G401 (cell line): ENCODE data around the gene EPS8L3. TPM values are rescaled to one million over a fixed set of nuclear protein-coding genes. Genes with fewer than 3 reads are reported as not detected.
A peak's percentile ranks its signal among the peaks of the same experiment; 100 is the strongest.

Experiments
- DNase-seq: peaks from one replicate; pipeline ENCODE4 v3.0.0-alpha.2; 2015; ENCODE audit warnings: low spot score
- in situ Hi-C: cut with HindIII; loops from 2 replicates; pipeline ENCODE4 v1.10.0; 2016; ENCODE audit warnings: low sequenced_read_pairs, mixed read lengths
- total RNA-seq: library from RNA; depleted of rRNA; stranded (reverse); fragments of >200 nt; shearing (Covaris generic); gene quantifications from 2 replicates; pipeline ENCODE4 v1.2.3, GENCODE V29; 2014

The EPS8L3 gene
- total RNA-seq, 1 experiment from 2014 or later = not detected

DNA sequence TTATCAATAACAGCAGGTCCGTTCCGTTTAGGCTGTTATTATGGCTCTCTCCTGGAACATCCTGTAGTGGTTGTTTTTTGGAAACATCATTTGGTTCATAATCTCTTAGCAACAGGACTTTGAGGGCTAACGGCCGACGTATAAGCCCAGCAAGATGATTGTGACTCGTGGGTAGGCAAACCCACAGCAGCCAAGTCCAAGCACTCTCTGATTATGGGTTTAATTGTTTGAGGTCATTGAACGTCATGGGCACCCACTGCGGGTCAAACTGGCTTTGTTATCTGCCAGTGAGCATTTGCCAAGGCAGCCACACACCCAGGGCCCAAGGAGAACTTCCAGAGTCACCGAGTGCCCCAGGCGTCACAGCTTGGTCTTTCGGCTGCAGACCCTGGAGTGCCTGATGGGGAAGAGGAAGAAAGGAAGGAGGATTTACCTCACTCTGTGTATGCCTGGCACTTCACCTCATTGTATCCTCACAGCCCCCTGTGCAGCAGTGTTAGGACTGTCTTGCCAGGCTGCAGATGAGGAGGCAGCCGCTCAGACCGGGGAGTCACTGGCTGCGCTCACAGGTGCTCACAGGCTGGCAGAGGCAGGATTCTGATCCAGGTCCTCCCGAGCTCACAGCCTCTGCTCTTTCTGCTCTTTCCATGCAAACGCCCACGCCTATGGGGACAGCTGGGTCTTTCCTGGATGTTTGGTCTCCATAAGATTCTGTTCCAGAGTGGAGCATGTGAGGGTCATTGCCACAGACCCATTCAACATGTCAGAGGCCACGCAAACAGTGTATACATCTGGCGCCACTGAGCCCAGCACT lies 30.8 kb upstream of the EPS8L3 start:
- no peak for DNase-seq
- in situ Hi-C loops = no loop called here

DNA sequence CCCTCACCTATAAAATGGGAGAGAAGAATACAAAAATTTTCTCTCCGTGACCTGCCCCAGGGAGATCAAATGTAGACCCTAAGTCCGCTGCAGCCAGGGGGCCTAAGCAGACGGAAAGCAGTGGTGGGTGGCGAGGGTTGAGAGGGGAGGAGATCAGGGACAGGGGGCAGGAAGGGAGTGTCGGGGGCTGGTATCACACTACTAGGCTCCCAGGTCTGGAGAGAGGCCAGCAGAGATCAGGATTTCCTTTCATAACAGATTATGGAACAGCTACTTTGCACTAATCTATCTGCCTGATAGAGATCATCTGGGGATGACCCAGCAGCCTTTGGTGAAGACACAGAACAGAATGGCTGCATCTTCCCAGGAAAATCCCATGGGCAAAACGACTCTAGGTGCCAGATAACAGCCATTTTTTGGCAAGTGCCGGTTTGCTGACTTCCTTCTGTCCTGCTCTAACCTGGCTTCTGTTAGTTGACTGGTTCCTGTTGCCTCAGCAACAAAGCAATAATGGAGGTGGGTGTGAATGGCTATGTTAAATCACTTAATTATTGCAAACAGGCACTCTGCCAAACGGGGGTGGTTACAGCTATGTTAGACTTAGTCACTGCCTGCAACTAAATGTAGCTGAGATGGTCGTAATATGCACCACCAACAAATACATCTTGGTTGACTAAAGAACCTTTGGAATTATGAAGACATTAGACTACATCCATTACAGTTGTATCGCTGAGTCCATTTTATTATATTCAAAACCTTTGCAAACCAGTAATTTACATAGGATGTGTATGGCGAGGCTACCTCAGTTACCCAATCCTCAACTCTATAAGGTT lies 30.0 kb upstream of the EPS8L3 start:
- DNase-seq = peak; percentile 19
- in situ Hi-C loops = no loop called here

DNA sequence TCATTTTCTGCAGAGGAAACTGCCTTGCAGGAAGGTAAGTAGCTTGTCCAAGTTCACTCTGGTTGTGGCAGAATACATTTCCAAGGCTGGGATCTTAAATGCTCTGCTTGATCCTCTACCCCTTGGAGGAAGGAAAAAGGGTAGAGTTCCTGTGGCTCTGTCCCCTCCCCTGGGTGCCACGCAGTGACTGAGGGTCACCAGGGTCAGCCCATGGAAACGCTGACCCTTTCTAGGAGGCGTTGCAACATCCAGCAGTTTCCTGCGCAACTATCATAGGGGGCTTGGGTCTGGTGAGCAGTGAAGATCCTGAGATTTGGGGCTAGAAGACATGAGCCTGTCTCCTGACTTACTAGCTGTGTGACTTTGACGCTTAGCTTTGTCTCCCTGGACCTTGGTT lies 29.4 kb upstream of the EPS8L3 start:
- in situ Hi-C loops = no loop called here
- DNase-seq = no peak

DNA sequence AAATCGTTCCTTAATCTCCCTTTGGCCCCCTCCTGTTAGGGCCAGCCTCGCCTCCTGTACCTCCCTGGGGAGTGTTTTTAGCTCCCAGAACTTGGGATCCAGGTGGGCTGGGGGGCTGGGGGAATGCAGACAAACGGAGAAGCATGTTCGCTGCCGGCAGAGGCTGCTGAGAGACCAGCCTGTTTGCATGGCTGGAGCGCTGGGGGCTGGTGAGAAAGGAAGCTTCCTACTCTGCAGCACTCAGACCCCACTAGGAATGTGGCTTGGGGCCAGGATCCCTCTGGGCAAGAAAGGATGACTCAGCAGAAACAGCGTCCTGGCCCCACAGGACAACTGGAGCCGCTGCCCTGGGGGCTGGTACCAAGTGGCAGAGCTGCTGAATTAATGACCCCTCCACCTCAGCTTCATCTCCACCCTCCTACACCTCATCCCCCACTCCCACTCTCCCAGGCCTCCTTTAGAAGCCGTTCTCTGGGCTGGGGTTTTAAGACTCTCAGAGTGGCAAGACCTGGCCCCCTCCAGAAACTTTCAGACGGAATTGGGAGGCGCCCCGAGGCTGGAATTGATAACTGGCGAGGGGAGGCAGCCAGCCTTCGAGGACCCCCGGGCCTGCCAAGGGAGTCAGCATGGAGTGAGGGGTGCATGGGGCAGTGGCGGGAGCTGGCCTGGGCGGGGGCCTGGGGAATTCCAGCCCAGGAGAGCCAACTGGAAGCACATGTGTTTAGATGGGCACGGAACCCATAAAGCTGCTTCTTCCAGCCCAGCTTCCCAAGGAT lies 28.5 kb upstream of the EPS8L3 start:
- in situ Hi-C loops = no loop called here
- peak; percentile 63 for DNase-seq

DNA sequence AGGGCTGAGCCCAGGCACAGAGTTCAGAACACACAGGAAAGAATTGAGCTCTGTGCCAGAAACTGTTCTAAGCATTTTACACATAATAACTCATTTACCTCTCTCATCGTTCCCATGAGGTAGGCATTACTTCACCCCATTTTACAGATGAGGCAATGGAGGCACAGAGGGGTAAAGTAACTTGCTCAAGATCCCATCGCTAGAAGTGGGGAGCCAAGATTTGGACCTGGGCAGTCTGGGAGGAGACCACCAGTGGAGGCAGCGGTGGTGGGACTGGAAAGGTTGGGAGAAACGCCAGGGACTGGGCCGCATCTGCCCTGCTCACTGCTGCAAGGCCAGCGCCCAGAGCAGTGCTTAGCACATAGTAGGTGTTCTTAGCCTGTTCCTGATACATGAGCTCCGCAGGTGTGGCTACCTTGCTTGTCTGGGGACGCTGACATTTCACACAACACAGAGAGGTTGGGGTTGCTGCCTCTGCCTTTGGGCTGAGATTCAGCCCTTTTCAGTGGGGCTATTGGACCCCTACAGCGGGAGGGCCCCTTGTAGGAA lies 27.8 kb upstream of the EPS8L3 start:
- in situ Hi-C loops = no loop called here
- DNase-seq = no peak

DNA sequence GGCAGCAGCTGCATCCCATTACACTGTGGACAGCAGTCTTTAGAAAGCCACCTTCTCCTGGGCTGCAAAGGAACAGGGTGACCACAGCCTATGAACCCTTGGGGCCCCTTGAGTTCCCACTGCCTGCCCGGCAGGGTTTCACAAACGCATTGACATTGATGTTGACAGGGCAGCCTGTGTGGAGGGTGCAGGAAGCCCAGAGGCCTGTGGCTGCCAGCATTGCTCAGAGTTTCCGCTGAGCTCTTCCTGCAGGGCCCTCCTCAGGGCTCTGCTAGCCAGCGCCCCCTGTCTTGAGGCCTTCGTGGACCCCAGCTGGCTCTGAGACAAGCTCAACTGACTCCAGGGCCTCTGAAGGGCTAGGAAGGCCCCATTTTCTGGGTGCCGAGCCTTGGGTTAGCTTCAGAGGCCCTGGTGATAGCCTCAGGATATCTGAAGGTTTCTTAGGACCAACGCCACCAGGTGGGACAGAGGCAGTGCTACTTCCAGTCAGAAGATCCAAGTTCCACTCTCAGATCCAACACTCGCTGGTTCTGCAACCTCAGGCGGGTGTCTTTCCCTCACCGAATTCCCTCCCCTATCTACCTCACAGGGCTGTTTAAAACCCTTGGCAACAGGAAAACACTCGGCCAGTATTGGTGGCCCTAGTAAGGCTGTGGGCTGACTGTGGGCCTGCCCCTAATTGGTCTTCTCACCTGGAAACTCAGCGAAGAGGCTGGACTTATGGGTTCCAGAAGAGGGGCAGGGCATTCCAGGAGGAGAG lies 27.2 kb upstream of the EPS8L3 start:
- in situ Hi-C loops = no loop called here

DNA sequence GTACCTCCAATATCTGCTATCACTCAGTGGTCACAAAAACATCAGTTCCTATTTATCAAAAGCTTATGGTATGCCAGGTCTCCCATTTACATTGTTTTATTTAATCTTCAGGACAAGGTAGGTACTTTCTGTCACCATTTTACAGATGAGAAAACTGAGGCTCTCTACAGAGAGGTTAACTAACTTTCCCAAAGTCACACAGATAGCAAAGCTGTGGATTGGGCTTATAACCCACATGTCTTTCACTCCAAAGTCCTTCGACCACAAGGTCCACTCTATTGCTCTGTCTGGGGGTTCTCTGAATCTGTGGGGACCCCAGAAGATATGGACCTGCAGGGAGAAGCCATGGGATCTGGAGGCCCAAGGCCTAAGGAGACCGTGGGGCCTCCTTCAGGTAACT lies 26.6 kb upstream of the EPS8L3 start:
- DNase-seq = no peak
- in situ Hi-C loops = no loop called here

More for the DNA sequence above, 27.2 kb upstream of the EPS8L3 start:
- DNase-seq = peak; percentile 62

DNA sequence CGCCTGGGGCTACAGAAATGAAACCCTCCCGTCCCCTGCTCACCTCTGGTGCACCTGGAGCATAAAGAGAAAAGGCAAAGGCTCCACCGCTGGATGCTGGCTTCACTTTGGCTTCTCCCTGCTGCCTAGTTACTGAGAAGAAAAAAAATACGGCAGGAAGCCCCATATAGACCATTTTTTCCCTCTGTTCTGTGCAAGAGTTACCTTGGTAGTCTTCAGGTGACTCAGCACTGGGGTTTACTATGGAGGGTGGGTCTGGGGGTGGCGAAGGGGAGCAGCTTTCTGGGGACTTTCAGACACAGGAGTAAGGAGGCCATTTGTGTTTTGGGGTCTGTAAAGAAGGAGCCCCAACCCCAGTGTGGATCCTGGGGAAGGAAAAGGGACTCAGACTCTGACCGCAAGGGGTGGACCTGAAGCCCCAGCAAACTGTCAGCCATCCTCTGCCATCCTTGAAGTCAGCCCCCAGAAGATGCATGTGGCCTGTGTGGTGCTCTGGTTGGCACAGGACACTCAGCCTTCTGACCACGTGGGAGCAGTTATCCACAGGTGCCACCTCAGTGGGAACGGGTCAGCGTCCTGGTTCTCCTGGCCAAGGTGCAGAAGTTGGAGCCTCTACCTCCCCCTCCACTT lies 25.9 kb upstream of the EPS8L3 start:
- in situ Hi-C loops = no loop called here
- DNase-seq = no peak

DNA sequence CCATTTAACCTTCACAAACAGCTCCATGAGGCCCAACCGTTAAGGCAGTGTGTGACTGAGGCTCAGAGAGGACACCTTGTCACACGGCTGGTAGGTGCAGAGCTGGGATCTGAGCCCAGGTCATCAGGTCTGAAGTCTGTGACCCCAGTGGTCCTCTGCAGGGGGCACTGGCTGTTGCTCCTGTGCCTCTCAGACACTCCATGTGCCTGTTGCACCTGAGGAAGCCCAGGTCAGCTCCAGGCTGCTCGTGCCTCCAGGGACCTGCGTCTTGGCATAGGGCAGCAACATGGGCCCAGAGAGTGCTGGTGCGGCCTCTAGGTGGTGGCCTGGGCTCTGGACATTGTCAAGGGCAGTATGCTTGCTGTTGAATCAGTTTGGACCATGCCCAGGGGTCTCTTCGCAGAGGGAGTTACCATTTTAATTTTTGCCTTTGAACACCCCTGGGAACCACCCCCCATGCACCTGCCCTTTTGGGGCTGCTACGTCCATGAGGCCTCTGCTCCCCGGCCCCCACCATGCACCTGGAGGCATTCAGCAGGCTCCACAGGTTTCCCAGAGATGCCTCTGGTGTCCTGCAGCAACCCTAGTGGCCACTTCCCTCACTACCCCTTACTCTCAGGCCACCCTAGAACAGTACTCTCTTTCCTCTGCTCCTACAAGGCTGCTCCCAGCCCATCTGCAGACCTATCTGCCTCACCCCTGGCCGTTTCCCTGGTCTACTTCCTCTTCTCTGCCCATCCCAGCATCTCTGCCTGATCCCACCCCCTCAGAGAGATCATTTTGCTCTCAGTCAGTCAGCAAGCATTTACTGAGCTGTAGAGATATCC lies 25.2 kb upstream of the EPS8L3 start:
- DNase-seq = no peak
- in situ Hi-C loops = no loop called here

DNA sequence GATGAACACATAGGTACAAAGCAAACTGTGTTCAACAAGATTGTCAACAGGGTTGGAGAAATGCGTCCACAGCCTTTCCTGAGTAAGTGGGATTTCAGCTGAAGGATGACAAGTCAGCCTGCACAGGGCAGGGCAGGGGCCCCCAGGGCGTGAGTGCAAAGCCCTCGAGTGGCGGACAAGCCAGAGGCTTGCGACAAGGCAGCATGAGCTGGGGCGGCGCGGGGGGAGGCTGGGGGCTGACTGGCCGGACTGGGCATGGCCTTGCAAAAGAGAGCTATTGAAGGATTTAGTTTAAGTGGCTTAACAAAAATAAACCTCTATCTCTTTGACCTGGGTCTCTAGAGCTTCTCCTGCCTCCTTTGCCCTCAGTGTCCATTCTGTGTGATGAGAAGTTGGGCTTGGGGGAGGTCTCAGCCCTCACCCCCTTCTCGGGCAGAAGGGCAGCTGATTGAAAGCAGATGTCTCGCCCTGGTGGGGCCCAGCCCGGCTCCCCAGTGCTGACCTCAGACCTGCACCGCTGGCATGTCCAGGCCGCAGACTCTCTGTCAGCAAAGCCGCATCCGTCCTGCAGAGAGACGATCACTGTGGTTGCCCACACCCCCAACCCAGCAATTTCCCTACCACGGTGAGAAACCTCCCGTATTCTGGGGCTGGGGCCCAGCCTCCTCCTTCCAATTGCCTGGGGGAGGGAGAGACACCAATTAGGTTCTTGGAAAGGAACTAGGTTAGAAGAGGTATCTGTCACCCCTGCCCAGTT lies 24.3 kb upstream of the EPS8L3 start:
- in situ Hi-C loops = no loop called here
- DNase-seq = no peak

DNA sequence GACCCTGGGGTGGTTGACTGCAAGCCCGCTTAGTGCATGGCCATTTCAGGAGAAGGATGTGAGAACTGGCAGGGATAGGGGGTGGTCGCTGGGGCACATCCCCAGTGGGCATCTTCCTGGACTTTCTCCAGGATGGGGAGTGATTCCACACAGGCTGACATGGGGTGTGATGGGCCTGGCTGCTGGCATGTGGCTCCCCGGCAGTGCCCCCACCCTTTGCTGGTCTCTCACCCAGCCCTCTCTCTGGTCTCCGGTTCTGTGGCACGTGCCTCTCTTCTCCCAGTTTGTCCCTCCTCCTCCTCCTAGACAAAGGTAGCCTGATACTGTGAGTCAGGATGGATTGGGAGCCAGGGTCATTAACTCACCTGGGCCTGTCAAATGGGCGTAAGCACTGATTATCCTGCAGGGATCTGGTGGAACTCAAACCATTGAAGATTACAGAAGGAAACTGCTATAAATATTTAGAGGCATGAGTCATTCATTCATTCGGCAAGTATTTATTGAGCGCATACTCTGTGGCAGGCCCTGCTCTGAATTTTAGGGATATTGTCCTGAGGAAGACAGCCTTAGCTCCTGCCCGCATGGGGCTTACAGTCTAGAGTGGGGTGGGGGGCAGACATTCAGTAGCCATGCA lies 23.6 kb upstream of the EPS8L3 start:
- in situ Hi-C loops = no loop called here
- no peak for DNase-seq

DNA sequence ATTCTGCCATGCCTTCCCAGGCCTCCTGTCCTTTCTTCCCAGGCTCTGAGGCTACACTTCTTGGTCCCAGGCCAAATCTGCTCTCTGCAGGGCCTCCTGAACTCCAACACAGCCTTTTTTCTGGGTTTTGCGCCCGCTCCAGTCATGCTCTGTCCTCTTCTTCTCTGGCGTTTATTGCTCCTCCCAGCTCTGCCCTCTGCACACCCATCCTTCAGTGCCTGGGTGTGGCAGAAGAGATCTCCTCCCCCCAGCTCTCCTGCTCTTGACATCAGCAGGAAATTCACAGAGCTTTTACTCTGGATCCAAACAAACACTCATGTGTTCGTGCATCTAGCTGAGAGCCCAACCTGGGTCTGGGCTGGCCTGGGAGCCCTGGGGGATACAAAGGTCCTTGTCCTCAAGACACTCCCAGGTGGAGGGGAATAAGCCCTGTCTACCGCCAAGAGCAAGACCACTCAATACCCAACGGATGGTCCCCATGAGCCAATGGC lies 22.9 kb upstream of the EPS8L3 start:
- DNase-seq = peak; percentile 26
- in situ Hi-C loops = no loop called here

DNA sequence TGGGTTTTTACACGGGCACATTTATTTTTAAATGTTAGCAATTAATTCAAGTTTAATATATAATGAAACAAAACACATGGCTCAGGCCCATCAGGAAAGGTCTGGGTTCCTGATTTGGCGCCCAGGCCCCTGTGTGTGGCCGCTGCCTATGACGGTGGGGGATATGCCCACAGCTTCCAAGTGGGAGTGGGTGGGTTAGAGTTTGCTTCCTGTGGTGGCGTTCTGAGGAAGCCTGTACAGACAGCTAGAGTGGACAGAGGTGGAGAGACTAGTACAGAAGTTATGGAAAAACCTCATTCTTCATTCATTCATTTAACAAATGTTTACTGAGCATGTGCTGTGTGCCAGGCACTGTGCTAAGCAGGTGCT lies 22.4 kb upstream of the EPS8L3 start:
- DNase-seq = no peak
- in situ Hi-C loops = no loop called here

DNA sequence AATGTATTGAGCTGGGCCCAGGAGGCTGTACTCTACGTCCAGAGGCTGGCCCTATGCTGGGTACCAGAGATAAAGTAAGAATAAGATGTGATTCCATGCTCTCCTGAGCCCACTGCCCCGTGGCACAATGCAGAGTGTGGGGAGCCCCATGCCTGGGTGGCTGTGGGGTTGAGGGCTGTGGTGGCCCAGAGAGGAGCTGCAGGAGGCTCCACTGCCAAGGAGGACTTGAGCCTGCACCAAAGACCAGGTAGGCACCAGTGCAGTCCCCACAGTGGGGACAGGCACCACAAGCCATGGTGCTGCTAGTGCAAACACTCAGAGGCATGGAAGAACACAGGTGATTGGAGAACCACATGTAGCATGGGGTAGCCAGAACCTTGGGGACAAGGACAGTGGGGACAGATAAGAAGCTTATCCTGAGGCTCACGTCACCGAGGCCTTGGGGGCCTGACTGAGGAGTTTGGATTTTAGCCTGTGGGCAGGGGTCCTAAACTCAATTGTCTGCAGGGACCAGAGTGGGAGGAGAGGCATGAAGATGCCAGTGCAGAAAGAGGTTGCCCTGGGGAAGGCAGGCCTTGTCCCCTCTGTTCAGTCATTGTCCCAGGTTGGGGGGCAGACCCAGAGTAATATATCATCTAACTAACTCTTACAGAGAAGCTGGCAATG lies 21.9 kb upstream of the EPS8L3 start:
- DNase-seq = no peak
- in situ Hi-C loops = no loop called here

DNA sequence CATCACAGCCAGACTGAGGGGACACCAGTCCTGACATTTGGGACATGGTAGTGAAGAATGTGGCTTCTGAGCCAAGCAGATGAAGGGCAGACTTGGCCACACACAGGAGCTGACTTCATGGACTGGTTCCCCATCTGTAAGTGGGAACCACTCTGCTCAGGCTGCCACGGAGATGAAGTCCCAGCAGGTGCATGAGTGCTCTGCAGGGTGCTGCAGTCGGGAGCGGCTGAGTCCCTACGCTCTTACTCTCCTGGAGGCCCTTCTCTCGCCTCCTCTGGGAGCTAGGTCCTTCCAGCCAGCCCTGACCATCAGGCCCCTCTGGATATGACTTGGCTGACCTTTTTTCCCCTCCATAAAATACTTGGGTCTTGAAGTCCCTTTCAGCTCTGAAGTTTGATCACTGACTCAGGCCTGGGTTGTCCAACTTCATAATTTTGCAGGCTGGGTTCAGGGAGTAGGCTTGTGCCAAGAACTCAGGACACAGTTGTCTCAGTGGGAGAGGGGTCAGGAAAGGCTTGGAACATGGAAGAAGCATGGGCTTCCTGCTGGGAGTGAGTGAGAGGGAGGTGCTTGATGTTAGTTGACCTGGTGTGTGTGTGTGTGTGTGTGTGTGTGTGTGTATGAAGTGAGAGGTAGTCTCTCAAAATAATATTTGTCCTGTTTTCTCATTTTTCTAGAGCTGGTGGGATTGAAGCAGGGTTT lies 21.0 kb upstream of the EPS8L3 start:
- DNase-seq = no peak
- in situ Hi-C loops = no loop called here
